IMR-90 (cell line): ENCODE measurements around the gene ZNF397.

ENCODE experiments used
- CTCF ChIP-seq: conservative IDR thresholded peaks from 2 replicates; pipeline ENCODE4 v1.5.1; 2012; ENCODE audit warnings: mild to moderate bottlenecking, low read depth, low read length, improper control_type of control experiment
- ELK1 ChIP-seq: fragments of 150-350 bp; IDR thresholded peaks from 2 replicates; pipeline ENCODE4 v1.6.1; 2016; ENCODE audit warnings: low read depth, mild to moderate bottlenecking, low read length, moderate library complexity, borderline replicate concordance
- FOS ChIP-seq: fragments of 150-350 bp; IDR thresholded peaks from 2 replicates; pipeline ENCODE4 v1.6.1; 2016; ENCODE audit warnings: low read depth, low read length
- POLR2A ChIP-seq: IDR thresholded peaks from 2 replicates; pipeline ENCODE4 v1.6.1; 2012; ENCODE audit warnings: mild to moderate bottlenecking, low read depth, low read length
- RAD21 ChIP-seq: IDR thresholded peaks from 2 replicates; pipeline ENCODE4 v1.6.1; 2012; ENCODE audit warnings: low read length, improper control_type of control experiment
- RCOR1 ChIP-seq: IDR thresholded peaks from 2 replicates; pipeline ENCODE4 v1.6.1; 2012; ENCODE audit warnings: mild to moderate bottlenecking, low read length, improper control_type of control experiment; ENCODE audit not compliant: insufficient replicate concordance
- SMC3 ChIP-seq: fragments of 150-350 bp; IDR thresholded peaks from 2 replicates; pipeline ENCODE4 v1.6.1; 2016; ENCODE audit warnings: low read depth, mild to moderate bottlenecking, antibody characterized with exemption, low read length, moderate library complexity
- USF2 ChIP-seq: fragments of 150-350 bp; IDR thresholded peaks from 2 replicates; pipeline ENCODE4 v1.6.1; 2017; ENCODE audit warnings: mild to moderate bottlenecking, antibody characterized with exemption, low read length, low read depth

GRCh38 chr18:35282353-35282752, 41.5 kb downstream of the ZNF397 start:
- no peak for TF ChIP-seq CTCF
- no peak for TF ChIP-seq USF2
- peak; percentile 89 for TF ChIP-seq FOS
- TF ChIP-seq POLR2A = no peak
- no peak for TF ChIP-seq SMC3
- no peak for TF ChIP-seq ELK1
- no peak for TF ChIP-seq RAD21
- TF ChIP-seq RCOR1 = no peak
